Keratinocyte (primary cell): ENCODE measurements around the gene NCKAP5. TPM values are rescaled to one million over a fixed set of nuclear protein-coding genes. Genes with fewer than 3 reads are reported as not detected.

Experiments
- DNase-seq: peaks from one replicate; pipeline ENCODE4 v3.0.0-alpha.2; 2011; ENCODE audit warnings: low read depth, missing footprints, low spot score
- FAIRE-seq: peaks from 2 replicates; lab custom pipeline; 2011; peaks lifted over from hg19 to GRCh38; lab: Jason Lieb, UNC
- H2AFZ ChIP-seq: 2 replicates; pipeline ENCODE4 v1.6.0; 2012; ENCODE audit warnings: low read length, control low read depth, inconsistent platforms; ENCODE audit not compliant: control insufficient read depth
- H3K27ac ChIP-seq: 2 replicates; pipeline ENCODE4 v1.5.1; 2011; ENCODE audit warnings: low read length; ENCODE audit not compliant: control insufficient read depth, insufficient read depth
- H3K27me3 ChIP-seq: 3 replicates; pipeline ENCODE4 v1.6.0; 2011; ENCODE audit warnings: low read length; ENCODE audit not compliant: control insufficient read depth, insufficient read depth; ENCODE audit errors: extremely low read depth
- H3K36me3 ChIP-seq, 2 experiments: 2 replicates in 1 of 2; 3 replicates in 1 of 2; pipeline ENCODE4 v1.5.1; 2011; ENCODE audit warnings: low read length in 2 of 2, mild to moderate bottlenecking in 1 of 2; ENCODE audit not compliant: control insufficient read depth in 2 of 2, insufficient read depth in 2 of 2; ENCODE audit errors: extremely low read depth in 1 of 2
- H3K4me1 ChIP-seq: 3 replicates; pipeline ENCODE4 v1.5.1; 2011; ENCODE audit warnings: low read length; ENCODE audit not compliant: control insufficient read depth, insufficient read depth; ENCODE audit errors: extremely low read depth
- H3K4me2 ChIP-seq: 3 replicates; pipeline ENCODE4 v1.6.0; 2011; ENCODE audit warnings: low read depth, low read length; ENCODE audit not compliant: control insufficient read depth, insufficient read depth; ENCODE audit errors: extremely low read depth
- H3K4me3 ChIP-seq, 3 experiments: fragments of 200-600 bp in 1 of 3; sonication (generic) in 1 of 3; 2 replicates in 2 of 3; 3 replicates in 1 of 3; pipeline ENCODE4 v1.5.1; 2011 to 2016; ENCODE audit warnings: low read length in 3 of 3, mild to moderate bottlenecking in 3 of 3, control low read depth in 2 of 3, inconsistent platforms in 1 of 3, low read depth in 1 of 3, mixed read lengths in 1 of 3, mixed run types in 1 of 3, moderate library complexity in 1 of 3; ENCODE audit not compliant: control insufficient read depth in 2 of 3, insufficient read depth in 2 of 3; ENCODE audit errors: extremely low read depth in 1 of 3
- H3K79me2 ChIP-seq: 2 replicates; pipeline ENCODE4 v1.6.0; 2012; ENCODE audit warnings: low read length; ENCODE audit not compliant: control insufficient read depth, insufficient read depth
- H3K9ac ChIP-seq: 3 replicates; pipeline ENCODE4 v1.6.0; 2011; ENCODE audit warnings: low read length; ENCODE audit not compliant: control insufficient read depth, insufficient read depth; ENCODE audit errors: extremely low read depth
- H3K9me1 ChIP-seq: 3 replicates; pipeline ENCODE4 v1.6.0; 2011; ENCODE audit warnings: low read length; ENCODE audit not compliant: control insufficient read depth, insufficient read depth; ENCODE audit errors: extremely low read depth
- H3K9me3 ChIP-seq: 2 replicates; pipeline ENCODE4 v1.5.1; 2012; ENCODE audit warnings: low read depth, low read length; ENCODE audit not compliant: control insufficient read depth
- H4K20me1 ChIP-seq: 3 replicates; pipeline ENCODE4 v1.6.0; 2011; ENCODE audit warnings: low read length; ENCODE audit not compliant: control insufficient read depth, insufficient read depth; ENCODE audit errors: extremely low read depth
- EZH2 ChIP-seq: IDR thresholded peaks from one replicate; pipeline ENCODE4 v1.6.1; 2012; ENCODE audit warnings: inconsistent platforms, mild to moderate bottlenecking, low read length, moderate library complexity
- dilution Hi-C: fragments of 300-500 bp; cut with MboI; formaldehyde crosslinking; loops from one replicate; pipeline ENCODE4 v1.7.0; 2020; ENCODE audit warnings: low sequenced_read_pairs; ENCODE audit not compliant: extremely low pct_ligation_motif_present
- polyA plus RNA-seq, 5 experiments: library from polyadenylated mRNA; depleted of rRNA in 3 of 5; stranded (reverse) in 3 of 5; stranded (forward) in 1 of 5; unstranded in 1 of 5; fragments of >200 nt; gene quantifications; 1 replicate in 1 of 5; 2 replicates in 3 of 5; 3 replicates in 1 of 5; pipeline versions ENCODE4 v1.2.1 to v1.2.3, GENCODE V29; 2011 to 2012; ENCODE audit warnings: missing spikeins in 2 of 5, low read depth in 1 of 5, low replicate concordance in 1 of 5
- TF ChIP-seq, protein P1 (sequence below), 3 experiments: IDR thresholded peaks in 1 of 3; conservative IDR thresholded peaks in 1 of 3; optimal IDR thresholded peaks in 1 of 3; 2 replicates in 2 of 3; 3 replicates in 1 of 3; pipeline versions ENCODE3 to v1.5.1; 2011; ENCODE audit warnings: low read length in 3 of 3, mild to moderate bottlenecking in 3 of 3, moderate library complexity in 2 of 3, control low read depth in 1 of 3, inconsistent platforms in 1 of 3; ENCODE audit not compliant: insufficient read depth in 2 of 3; ENCODE audit errors: extremely low read depth in 1 of 3

The NCKAP5 gene
- polyA plus RNA-seq, 1 donor (not counting 4 experiments of a cell fraction or from before 2014, with no cell fraction given): 3.6 TPM

DNA sequence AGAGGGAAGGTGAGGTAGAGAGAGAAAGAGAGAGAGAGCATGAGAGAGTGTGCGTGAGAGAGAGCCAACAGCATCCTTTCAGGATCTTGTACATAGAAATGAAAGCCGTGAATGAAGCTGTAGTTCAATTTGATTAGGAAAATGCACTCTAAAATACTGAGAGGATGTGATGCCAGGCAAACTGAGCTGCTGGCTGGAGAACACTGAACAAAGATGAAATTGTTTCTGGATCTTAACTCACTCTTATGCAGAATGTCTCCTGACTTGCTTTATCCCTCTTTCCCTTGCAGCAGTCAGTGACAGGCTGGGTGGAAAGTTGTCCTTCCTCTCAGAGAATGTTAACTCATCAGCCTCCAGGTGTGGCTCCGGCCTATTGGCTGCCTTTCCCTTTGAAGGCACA lies 908.9 kb downstream of the NCKAP5 start:
- Histone ChIP-seq H3K27ac (no peak overlapping the region), H3K79me2 (no peaks in the 10 kb centered on the region), H3K9me1 (no peaks in the 10 kb centered on the region), H3K36me3 (no peaks in the 10 kb centered on the region), H3K9ac (no peak overlapping the region), H3K4me2 (no peak overlapping the region), H3K27me3 (no peaks in the 10 kb centered on the region), H4K20me1 (no peaks in the 10 kb centered on the region), H3K4me3 (no peak overlapping the region), H3K9me3 (no peaks in the 10 kb centered on the region), H3K4me1 (peaks cover 3% of the 10 kb centered on the region), H2AFZ (no peak overlapping the region)
- no peak for DNase-seq
- dilution Hi-C loops: no loop called here
- TF ChIP-seq, protein P1, sequence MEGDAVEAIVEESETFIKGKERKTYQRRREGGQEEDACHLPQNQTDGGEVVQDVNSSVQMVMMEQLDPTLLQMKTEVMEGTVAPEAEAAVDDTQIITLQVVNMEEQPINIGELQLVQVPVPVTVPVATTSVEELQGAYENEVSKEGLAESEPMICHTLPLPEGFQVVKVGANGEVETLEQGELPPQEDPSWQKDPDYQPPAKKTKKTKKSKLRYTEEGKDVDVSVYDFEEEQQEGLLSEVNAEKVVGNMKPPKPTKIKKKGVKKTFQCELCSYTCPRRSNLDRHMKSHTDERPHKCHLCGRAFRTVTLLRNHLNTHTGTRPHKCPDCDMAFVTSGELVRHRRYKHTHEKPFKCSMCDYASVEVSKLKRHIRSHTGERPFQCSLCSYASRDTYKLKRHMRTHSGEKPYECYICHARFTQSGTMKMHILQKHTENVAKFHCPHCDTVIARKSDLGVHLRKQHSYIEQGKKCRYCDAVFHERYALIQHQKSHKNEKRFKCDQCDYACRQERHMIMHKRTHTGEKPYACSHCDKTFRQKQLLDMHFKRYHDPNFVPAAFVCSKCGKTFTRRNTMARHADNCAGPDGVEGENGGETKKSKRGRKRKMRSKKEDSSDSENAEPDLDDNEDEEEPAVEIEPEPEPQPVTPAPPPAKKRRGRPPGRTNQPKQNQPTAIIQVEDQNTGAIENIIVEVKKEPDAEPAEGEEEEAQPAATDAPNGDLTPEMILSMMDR (optimal IDR thresholded peaks at IDR 0.05 in 1 of 3, IDR thresholded peaks at IDR 0.05 in 1 of 3, conservative IDR thresholded peaks at IDR 0.05 in 1 of 3; ENCODE audit: extremely low read depth in 1 of 3, insufficient read depth in 2 of 3, low read length in 3 of 3): no peak
- no peak for TF ChIP-seq EZH2
- FAIRE-seq: no peak

GRCh38 chr2:132656266-132656975 lies 911.8 kb downstream of the NCKAP5 start:
- no peak overlapping the region for H3K4me2 ChIP-seq
- no peak for DNase-seq

More at GRCh38 chr2:132656266-132656975, 911.8 kb downstream of the NCKAP5 start:
- peaks cover 3% of the 10 kb centered on the region for H3K4me1 ChIP-seq
- H2AFZ ChIP-seq: no peak overlapping the region
- H3K27me3 ChIP-seq: no peaks in the 10 kb centered on the region
- dilution Hi-C loops: no loop called here
- no peak overlapping the region for H3K4me3 ChIP-seq
- no peak for FAIRE-seq
- no peak overlapping the region for H3K27ac ChIP-seq
- H3K9me1 ChIP-seq: no peaks in the 10 kb centered on the region
- no peak for TF ChIP-seq EZH2
- TF ChIP-seq, protein P1 (optimal IDR thresholded peaks at IDR 0.05 in 1 of 3, IDR thresholded peaks at IDR 0.05 in 1 of 3, conservative IDR thresholded peaks at IDR 0.05 in 1 of 3; ENCODE audit: extremely low read depth in 1 of 3, insufficient read depth in 2 of 3, low read length in 3 of 3): no peak
- no peaks in the 10 kb centered on the region for H3K36me3 ChIP-seq
- H3K79me2 ChIP-seq: no peaks in the 10 kb centered on the region
- no peak overlapping the region for H3K9ac ChIP-seq
- no peaks in the 10 kb centered on the region for H4K20me1 ChIP-seq
- H3K9me3 ChIP-seq: no peaks in the 10 kb centered on the region
